DND-41 (cell line): ENCODE results near the gene ZNF236.

Source experiments
- ATAC-seq: fragments of 200-7000 bp; cut with Tn5 transposase; 3 replicates; pipeline ENCODE4 v1.9.1; 2021; ENCODE audit warnings: low read depth; ENCODE audit not compliant: insufficient read depth
- DNase-seq: peaks from one replicate; pipeline ENCODE4 v3.0.0-alpha.2; 2020
- H2AFZ ChIP-seq: 2 replicates; pipeline ENCODE4 v1.6.0; 2012; ENCODE audit warnings: low read depth, low read length
- H3K27ac ChIP-seq: 2 replicates; pipeline ENCODE4 v1.5.1; 2012; ENCODE audit warnings: low read length, inconsistent platforms
- H3K27me3 ChIP-seq: fragments of 200-600 bp; sonication (generic); 2 replicates; pipeline ENCODE4 v1.6.0; 2012; ENCODE audit warnings: low read length, mild to moderate bottlenecking, inconsistent platforms; ENCODE audit not compliant: insufficient read depth, poor library complexity
- H3K36me3 ChIP-seq: 2 replicates; pipeline ENCODE4 v1.5.1; 2012; ENCODE audit warnings: low read length, inconsistent platforms; ENCODE audit not compliant: insufficient read depth
- H3K4me1 ChIP-seq: 2 replicates; pipeline ENCODE4 v1.5.1; 2012; ENCODE audit warnings: mild to moderate bottlenecking, low read length; ENCODE audit not compliant: insufficient read depth
- H3K4me2 ChIP-seq: 2 replicates; pipeline ENCODE4 v1.6.0; 2012; ENCODE audit warnings: mild to moderate bottlenecking, moderate library complexity, low read length, inconsistent platforms; ENCODE audit not compliant: insufficient read depth
- H3K4me3 ChIP-seq, 2 experiments: fragments of 200-600 bp in 1 of 2; shearing (Covaris generic) in 1 of 2; 2 replicates each; pipeline ENCODE4 v1.5.1; 2012 to 2016; ENCODE audit warnings: inconsistent platforms in 2 of 2, low read length in 2 of 2, mild to moderate bottlenecking in 2 of 2, low read depth in 1 of 2, moderate library complexity in 1 of 2
- H3K79me2 ChIP-seq: 2 replicates; pipeline ENCODE4 v1.6.0; 2012; ENCODE audit warnings: low read length, inconsistent platforms; ENCODE audit not compliant: insufficient read depth
- H3K9ac ChIP-seq: 2 replicates; pipeline ENCODE4 v1.6.0; 2012; ENCODE audit warnings: low read depth, mild to moderate bottlenecking, inconsistent platforms, low read length, moderate library complexity
- H3K9me3 ChIP-seq: 2 replicates; pipeline ENCODE4 v1.5.1; 2012; ENCODE audit warnings: low read length, moderate library complexity, mild to moderate bottlenecking, inconsistent platforms; ENCODE audit not compliant: insufficient read depth, severe bottlenecking
- H4K20me1 ChIP-seq: 2 replicates; pipeline ENCODE4 v1.6.0; 2012; ENCODE audit warnings: low read length; ENCODE audit not compliant: insufficient read depth
- EZH2 ChIP-seq: IDR thresholded peaks from 3 replicates; pipeline ENCODE4 v1.6.1; 2012; ENCODE audit warnings: borderline replicate concordance, low read depth, mild to moderate bottlenecking, moderate library complexity, low read length, inconsistent platforms; ENCODE audit not compliant: severe bottlenecking
- TF ChIP-seq, protein P1 (sequence below): IDR thresholded peaks from 2 replicates; pipeline ENCODE4 v1.5.1; 2012; ENCODE audit warnings: borderline replicate concordance, low read length, moderate library complexity, mild to moderate bottlenecking; ENCODE audit not compliant: poor library complexity, severe bottlenecking; ENCODE audit errors: extremely low read depth

ZNF236 gene

GRCh38 chr18:76837071-76837470 is 14.7 kb downstream of the ZNF236 start:
- no peaks in the 10 kb centered on the region for H3K27me3 ChIP-seq
- H4K20me1 ChIP-seq: peaks cover 3% of the 10 kb centered on the region; the same call in 1 of the 2 replicates
- peaks cover 3% of the 10 kb centered on the region; the same call in 1 of the 2 replicates for H3K4me1 ChIP-seq
- no peak overlapping the region for H2AFZ ChIP-seq
- H3K36me3 ChIP-seq: no peaks in the 10 kb centered on the region
- no peak for ATAC-seq
- TF ChIP-seq EZH2: no peak
- TF ChIP-seq, protein P1, sequence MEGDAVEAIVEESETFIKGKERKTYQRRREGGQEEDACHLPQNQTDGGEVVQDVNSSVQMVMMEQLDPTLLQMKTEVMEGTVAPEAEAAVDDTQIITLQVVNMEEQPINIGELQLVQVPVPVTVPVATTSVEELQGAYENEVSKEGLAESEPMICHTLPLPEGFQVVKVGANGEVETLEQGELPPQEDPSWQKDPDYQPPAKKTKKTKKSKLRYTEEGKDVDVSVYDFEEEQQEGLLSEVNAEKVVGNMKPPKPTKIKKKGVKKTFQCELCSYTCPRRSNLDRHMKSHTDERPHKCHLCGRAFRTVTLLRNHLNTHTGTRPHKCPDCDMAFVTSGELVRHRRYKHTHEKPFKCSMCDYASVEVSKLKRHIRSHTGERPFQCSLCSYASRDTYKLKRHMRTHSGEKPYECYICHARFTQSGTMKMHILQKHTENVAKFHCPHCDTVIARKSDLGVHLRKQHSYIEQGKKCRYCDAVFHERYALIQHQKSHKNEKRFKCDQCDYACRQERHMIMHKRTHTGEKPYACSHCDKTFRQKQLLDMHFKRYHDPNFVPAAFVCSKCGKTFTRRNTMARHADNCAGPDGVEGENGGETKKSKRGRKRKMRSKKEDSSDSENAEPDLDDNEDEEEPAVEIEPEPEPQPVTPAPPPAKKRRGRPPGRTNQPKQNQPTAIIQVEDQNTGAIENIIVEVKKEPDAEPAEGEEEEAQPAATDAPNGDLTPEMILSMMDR: no peak
- H3K4me2 ChIP-seq: no peak overlapping the region
- no peaks in the 10 kb centered on the region for H3K9me3 ChIP-seq
- H3K27ac ChIP-seq: no peak overlapping the region
- DNase-seq: no peak
- H3K79me2 ChIP-seq: peaks cover 92% of the 10 kb centered on the region
- H3K9ac ChIP-seq: no peak overlapping the region
- no peak overlapping the region for H3K4me3 ChIP-seq

DNA sequence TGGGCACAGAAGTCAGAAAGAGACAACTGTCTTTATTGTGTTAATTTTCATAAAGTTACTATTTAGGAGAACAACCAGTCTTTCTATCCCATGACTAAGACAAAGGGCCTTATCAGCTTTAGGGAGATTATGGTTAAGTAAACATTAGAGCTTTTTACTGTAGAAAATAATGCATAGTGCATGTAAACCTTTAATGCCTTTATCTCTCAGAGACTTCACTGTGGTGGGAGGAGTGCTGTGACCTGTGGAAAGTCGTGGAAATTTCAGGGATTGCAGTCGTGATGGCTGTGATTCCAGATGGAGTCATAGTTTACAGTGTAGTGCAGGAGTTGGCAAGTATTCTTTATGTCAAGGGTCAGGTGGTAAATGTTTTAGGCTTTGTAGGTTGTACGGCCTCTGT is 15.8 kb downstream of the ZNF236 start:
- Histone ChIP-seq H3K27ac (no peak overlapping the region), H3K27me3 (no peaks in the 10 kb centered on the region), H3K79me2 (peaks cover 91% of the 10 kb centered on the region), H3K4me3 (no peak overlapping the region), H3K9ac (no peak overlapping the region), H3K36me3 (no peaks in the 10 kb centered on the region), H3K4me1 (peaks cover 3% of the 10 kb centered on the region; the same call in 1 of the 2 replicates), H3K9me3 (no peaks in the 10 kb centered on the region), H4K20me1 (peaks cover 3% of the 10 kb centered on the region; the same call in 1 of the 2 replicates), H3K4me2 (no peak overlapping the region), H2AFZ (no peak overlapping the region)
- no peak for DNase-seq
- TF ChIP-seq, protein P1: no peak
- TF ChIP-seq EZH2: no peak
- ATAC-seq: no peak

DNA sequence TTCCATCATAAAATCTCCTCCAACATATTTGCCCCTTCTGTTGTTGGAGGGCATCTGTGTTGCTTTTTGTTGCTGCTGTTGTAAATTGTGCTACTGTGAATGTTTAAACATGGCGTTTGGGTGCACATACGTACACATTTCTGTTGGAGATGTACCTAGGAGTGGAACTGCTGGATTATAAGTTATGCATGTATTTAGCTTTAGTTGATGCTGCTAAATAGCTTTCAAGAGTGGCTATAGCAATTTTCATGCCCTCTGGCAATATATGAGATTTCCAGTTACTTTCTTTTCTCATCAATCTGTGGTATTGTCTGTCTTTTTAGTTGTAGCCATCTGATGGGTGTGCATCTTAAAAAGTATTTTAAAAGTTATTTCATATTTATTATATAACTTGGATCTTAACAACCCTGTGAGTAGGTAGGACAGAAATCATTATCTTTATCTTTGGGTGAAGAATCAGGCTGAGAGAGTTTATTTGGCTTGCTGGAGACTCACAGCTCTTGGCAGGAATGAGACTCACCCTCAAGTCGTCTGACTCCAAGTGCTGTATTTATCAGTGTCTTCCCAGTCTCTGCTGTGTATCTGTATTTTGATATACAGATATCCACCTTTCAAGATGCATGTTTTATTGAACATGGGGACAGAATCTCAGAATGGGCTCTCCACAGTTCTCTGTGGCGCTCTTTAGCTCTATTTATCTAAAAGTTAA is 16.9 kb downstream of the ZNF236 start:
- Histone ChIP-seq H3K36me3 (no peaks in the 10 kb centered on the region), H3K27me3 (no peaks in the 10 kb centered on the region), H3K4me3 (no peak overlapping the region), H3K4me1 (peaks cover 3% of the 10 kb centered on the region; the same call in 1 of the 2 replicates), H3K9me3 (no peaks in the 10 kb centered on the region), H3K79me2 (peaks cover 87% of the 10 kb centered on the region), H2AFZ (no peak overlapping the region), H3K27ac (no peak overlapping the region), H3K4me2 (no peak overlapping the region), H3K9ac (no peak overlapping the region), H4K20me1 (peaks cover 5% of the 10 kb centered on the region; the same call in 1 of the 2 replicates)
- no peak for ATAC-seq
- no peak for DNase-seq
- TF ChIP-seq, protein P1: no peak
- no peak for TF ChIP-seq EZH2
